Colon (tissue), 2 donors: Measurements from ENCODE around the gene VAT1L.

Experiments used
- FAIRE-seq: peaks from 2 replicates; lab custom pipeline; 2012; peaks lifted over from hg19 to GRCh38; lab: Jason Lieb, UNC
- donor health status: control.
- donor health status: control.

Gene VAT1L

GRCh38 chr16:77834635-77835540 lies 46.5 kb downstream of the VAT1L start:
- no peak for FAIRE-seq

GRCh38 chr16:77836801-77837200 lies 48.4 kb downstream of the VAT1L start:
- no peak for FAIRE-seq

GRCh38 chr16:77838597-77839255 lies 50.4 kb downstream of the VAT1L start:
- no peak for FAIRE-seq

GRCh38 chr16:77840093-77840492 lies 51.7 kb downstream of the VAT1L start:
- no peak for FAIRE-seq

GRCh38 chr16:77840673-77841501 lies 52.5 kb downstream of the VAT1L start:
- FAIRE-seq, result no peak

GRCh38 chr16:77841502-77841763 lies 53.1 kb downstream of the VAT1L start:
- FAIRE-seq, result no peak

GRCh38 chr16:77842468-77842867 lies 54.1 kb downstream of the VAT1L start:
- FAIRE-seq, result no peak

GRCh38 chr16:77843405-77843804 lies 55.0 kb downstream of the VAT1L start:
- no peak for FAIRE-seq

GRCh38 chr16:77844801-77845200 lies 56.4 kb downstream of the VAT1L start:
- FAIRE-seq, result no peak

- no peak for FAIRE-seq
Measured at GRCh38 chr16:77849646-77850258, 61.4 kb downstream of the VAT1L start.

- FAIRE-seq, result no peak
Measured at GRCh38 chr16:77850636-77851333, 62.4 kb downstream of the VAT1L start.

GRCh38 chr16:77853161-77853560 lies 64.8 kb downstream of the VAT1L start:
- no peak for FAIRE-seq

- no peak for FAIRE-seq
Measured at GRCh38 chr16:77856438-77857160, 68.2 kb downstream of the VAT1L start.

- no peak for FAIRE-seq
Measured at GRCh38 chr16:77858060-77858459, 69.7 kb downstream of the VAT1L start.

GRCh38 chr16:77859493-77860232 lies 71.3 kb downstream of the VAT1L start:
- no peak for FAIRE-seq

- FAIRE-seq, result no peak
Measured at GRCh38 chr16:77860953-77861352, 72.6 kb downstream of the VAT1L start.

GRCh38 chr16:77863250-77863649 lies 74.9 kb downstream of the VAT1L start:
- no peak for FAIRE-seq

GRCh38 chr16:77866752-77867151 lies 78.4 kb downstream of the VAT1L start:
- FAIRE-seq, result no peak

- no peak for FAIRE-seq
Measured at GRCh38 chr16:77868052-77868451, 79.7 kb downstream of the VAT1L start.

- FAIRE-seq, result no peak
Measured at GRCh38 chr16:77868478-77868877, 80.1 kb downstream of the VAT1L start.
